Loucy (cell line): ENCODE data around the gene REST.

ENCODE experiments used
- H2AFZ ChIP-seq: fragments of 200-600 bp; sonication (generic); 2 replicates; pipeline ENCODE4 v1.6.0; 2016; ENCODE audit warnings: antibody characterized with exemption, mild to moderate bottlenecking, low read length, moderate library complexity
- H3F3A ChIP-seq: fragments of 200-600 bp; 2 replicates; pipeline ENCODE4 v1.6.0; 2016; ENCODE audit warnings: antibody characterized with exemption, low read depth, mild to moderate bottlenecking
- H3K27me3 ChIP-seq: fragments of 200-600 bp; sonication (generic); 2 replicates; pipeline ENCODE4 v1.6.1; 2014; ENCODE audit warnings: low read length, mild to moderate bottlenecking; ENCODE audit not compliant: insufficient read depth, poor library complexity, severe bottlenecking
- H3K36me3 ChIP-seq: fragments of 200-600 bp; sonication (generic); 2 replicates; pipeline ENCODE4 v1.6.1; 2016; ENCODE audit warnings: low read length; ENCODE audit not compliant: insufficient read depth
- H3K4me1 ChIP-seq: fragments of 200-600 bp; sonication (generic); 2 replicates; pipeline ENCODE4 v1.5.1; 2014; ENCODE audit warnings: low read length, mild to moderate bottlenecking; ENCODE audit not compliant: insufficient read depth, poor library complexity, severe bottlenecking
- H3K4me2 ChIP-seq: fragments of 200-600 bp; sonication (generic); 2 replicates; pipeline ENCODE4 v1.6.0; 2014; ENCODE audit warnings: antibody characterized with exemption, low read length, low read depth, mild to moderate bottlenecking; ENCODE audit not compliant: poor library complexity, severe bottlenecking
- H3K4me3 ChIP-seq: fragments of 200-600 bp; sonication (generic); 2 replicates; pipeline ENCODE4 v1.5.1; 2014; ENCODE audit warnings: low read length, mild to moderate bottlenecking, mixed read lengths; ENCODE audit not compliant: poor library complexity, severe bottlenecking
- H3K79me2 ChIP-seq: fragments of 200-600 bp; sonication (generic); 2 replicates; pipeline ENCODE4 v1.6.1; 2014; ENCODE audit warnings: low read length; ENCODE audit not compliant: insufficient read depth
- H3K9ac ChIP-seq: fragments of 200-600 bp; sonication (generic); 2 replicates; pipeline ENCODE4 v1.6.0; 2014; ENCODE audit warnings: mild to moderate bottlenecking, low read depth, low read length, moderate library complexity; ENCODE audit not compliant: poor library complexity, severe bottlenecking
- H3K9me2 ChIP-seq: fragments of 200-600 bp; sonication (generic); replicated peaks from 2 replicates; pipeline ENCODE4 v1.6.1; 2016; ENCODE audit warnings: low read depth, low read length, mixed read lengths
- H3K9me3 ChIP-seq: fragments of 200-600 bp; sonication (generic); 2 replicates; pipeline ENCODE4 v1.6.1; 2014; ENCODE audit warnings: mild to moderate bottlenecking, antibody characterized with exemption, low read length, low read depth; ENCODE audit not compliant: insufficient read depth
- H4K20me1 ChIP-seq: fragments of 200-600 bp; sonication (generic); 2 replicates; pipeline ENCODE4 v1.6.0; 2014; ENCODE audit warnings: antibody characterized with exemption, low read length, mild to moderate bottlenecking; ENCODE audit not compliant: insufficient read depth, poor library complexity, severe bottlenecking
- EZH2phosphoT487 ChIP-seq: fragments of 200-600 bp; IDR thresholded peaks from 2 replicates; pipeline ENCODE4 v1.6.1; 2018; ENCODE audit warnings: antibody characterized with exemption, mild to moderate bottlenecking, moderate library complexity, borderline replicate concordance
- TF ChIP-seq, protein P1 (sequence below): fragments of 200-600 bp; sonication (generic); conservative IDR thresholded peaks from 2 replicates; pipeline ENCODE4 v1.5.1; 2014; ENCODE audit warnings: mild to moderate bottlenecking, antibody characterized with exemption, low read length

REST gene, protein sequence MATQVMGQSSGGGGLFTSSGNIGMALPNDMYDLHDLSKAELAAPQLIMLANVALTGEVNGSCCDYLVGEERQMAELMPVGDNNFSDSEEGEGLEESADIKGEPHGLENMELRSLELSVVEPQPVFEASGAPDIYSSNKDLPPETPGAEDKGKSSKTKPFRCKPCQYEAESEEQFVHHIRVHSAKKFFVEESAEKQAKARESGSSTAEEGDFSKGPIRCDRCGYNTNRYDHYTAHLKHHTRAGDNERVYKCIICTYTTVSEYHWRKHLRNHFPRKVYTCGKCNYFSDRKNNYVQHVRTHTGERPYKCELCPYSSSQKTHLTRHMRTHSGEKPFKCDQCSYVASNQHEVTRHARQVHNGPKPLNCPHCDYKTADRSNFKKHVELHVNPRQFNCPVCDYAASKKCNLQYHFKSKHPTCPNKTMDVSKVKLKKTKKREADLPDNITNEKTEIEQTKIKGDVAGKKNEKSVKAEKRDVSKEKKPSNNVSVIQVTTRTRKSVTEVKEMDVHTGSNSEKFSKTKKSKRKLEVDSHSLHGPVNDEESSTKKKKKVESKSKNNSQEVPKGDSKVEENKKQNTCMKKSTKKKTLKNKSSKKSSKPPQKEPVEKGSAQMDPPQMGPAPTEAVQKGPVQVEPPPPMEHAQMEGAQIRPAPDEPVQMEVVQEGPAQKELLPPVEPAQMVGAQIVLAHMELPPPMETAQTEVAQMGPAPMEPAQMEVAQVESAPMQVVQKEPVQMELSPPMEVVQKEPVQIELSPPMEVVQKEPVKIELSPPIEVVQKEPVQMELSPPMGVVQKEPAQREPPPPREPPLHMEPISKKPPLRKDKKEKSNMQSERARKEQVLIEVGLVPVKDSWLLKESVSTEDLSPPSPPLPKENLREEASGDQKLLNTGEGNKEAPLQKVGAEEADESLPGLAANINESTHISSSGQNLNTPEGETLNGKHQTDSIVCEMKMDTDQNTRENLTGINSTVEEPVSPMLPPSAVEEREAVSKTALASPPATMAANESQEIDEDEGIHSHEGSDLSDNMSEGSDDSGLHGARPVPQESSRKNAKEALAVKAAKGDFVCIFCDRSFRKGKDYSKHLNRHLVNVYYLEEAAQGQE

GRCh38 chr4:56907489-56908205 lies at the start of gene REST:
Gene REST (plus strand): TSS chr4:56907900. CDS start chr4:56910639, 2,739 bp downstream.
- H3K36me3 ChIP-seq = no peaks in the 10 kb centered on the region
- H3K27me3 ChIP-seq = no peaks in the 10 kb centered on the region
- H3K9ac ChIP-seq = peak within 1 kb of the TSS; percentile 87
- peak within 1 kb of the TSS; percentile 72 for H3K4me2 ChIP-seq
- H3K4me3 ChIP-seq = peak within 1 kb of the TSS; percentile 89
- peaks cover 42% of the 10 kb centered on the region for H3K4me1 ChIP-seq
- H4K20me1 ChIP-seq = peaks cover 31% of the 10 kb centered on the region
- TF ChIP-seq EZH2phosphoT487 = no peak
- TF ChIP-seq, protein P1, sequence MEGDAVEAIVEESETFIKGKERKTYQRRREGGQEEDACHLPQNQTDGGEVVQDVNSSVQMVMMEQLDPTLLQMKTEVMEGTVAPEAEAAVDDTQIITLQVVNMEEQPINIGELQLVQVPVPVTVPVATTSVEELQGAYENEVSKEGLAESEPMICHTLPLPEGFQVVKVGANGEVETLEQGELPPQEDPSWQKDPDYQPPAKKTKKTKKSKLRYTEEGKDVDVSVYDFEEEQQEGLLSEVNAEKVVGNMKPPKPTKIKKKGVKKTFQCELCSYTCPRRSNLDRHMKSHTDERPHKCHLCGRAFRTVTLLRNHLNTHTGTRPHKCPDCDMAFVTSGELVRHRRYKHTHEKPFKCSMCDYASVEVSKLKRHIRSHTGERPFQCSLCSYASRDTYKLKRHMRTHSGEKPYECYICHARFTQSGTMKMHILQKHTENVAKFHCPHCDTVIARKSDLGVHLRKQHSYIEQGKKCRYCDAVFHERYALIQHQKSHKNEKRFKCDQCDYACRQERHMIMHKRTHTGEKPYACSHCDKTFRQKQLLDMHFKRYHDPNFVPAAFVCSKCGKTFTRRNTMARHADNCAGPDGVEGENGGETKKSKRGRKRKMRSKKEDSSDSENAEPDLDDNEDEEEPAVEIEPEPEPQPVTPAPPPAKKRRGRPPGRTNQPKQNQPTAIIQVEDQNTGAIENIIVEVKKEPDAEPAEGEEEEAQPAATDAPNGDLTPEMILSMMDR = no peak
- peak within 1 kb of the TSS; percentile 73 for H2AFZ ChIP-seq
- H3K79me2 ChIP-seq = peaks cover 37% of the 10 kb centered on the region
- H3F3A ChIP-seq = no peaks in the 10 kb centered on the region
- H3K9me3 ChIP-seq = no peaks in the 10 kb centered on the region
- H3K9me2 ChIP-seq = no peaks in the 10 kb centered on the region

- no peaks in the 10 kb centered on the region for H3K79me2 ChIP-seq
- no peak overlapping the region for H3K4me2 ChIP-seq
- H3K9ac ChIP-seq = no peak overlapping the region
- no peaks in the 10 kb centered on the region for H3K27me3 ChIP-seq
- no peaks in the 10 kb centered on the region for H3K4me1 ChIP-seq
- TF ChIP-seq, protein P1 = no peak
- no peak for TF ChIP-seq EZH2phosphoT487
- no peaks in the 10 kb centered on the region for H3K36me3 ChIP-seq
- no peaks in the 10 kb centered on the region for H3K9me3 ChIP-seq
- no peaks in the 10 kb centered on the region for H3F3A ChIP-seq
- no peak overlapping the region for H2AFZ ChIP-seq
- H4K20me1 ChIP-seq = no peaks in the 10 kb centered on the region
- H3K9me2 ChIP-seq = no peaks in the 10 kb centered on the region
- no peak overlapping the region for H3K4me3 ChIP-seq
Observed at GRCh38 chr4:56859841-56860240, 47.9 kb upstream of the REST start.

GRCh38 chr4:56860781-56861180 lies 46.9 kb upstream of the REST start:
- Histone ChIP-seq H3K27me3 (no peaks in the 10 kb centered on the region), H3K4me1 (no peaks in the 10 kb centered on the region), H3K4me3 (no peak overlapping the region), H3K4me2 (no peak overlapping the region), H3K9ac (no peak overlapping the region), H3K9me3 (no peaks in the 10 kb centered on the region), H4K20me1 (no peaks in the 10 kb centered on the region), H2AFZ (no peak overlapping the region), H3K79me2 (no peaks in the 10 kb centered on the region), H3K9me2 (no peaks in the 10 kb centered on the region), H3K36me3 (no peaks in the 10 kb centered on the region), H3F3A (no peaks in the 10 kb centered on the region)
- TF ChIP-seq EZH2phosphoT487 = no peak
- TF ChIP-seq, protein P1 = no peak
